ENCODE results near the gene PRR30. TPM values are rescaled to one million over a fixed set of nuclear protein-coding genes. Genes with fewer than 3 reads are reported as not detected.

The PRR30 gene
- total RNA-seq, 1 experiment from 2014 or later = not detected

GRCh38 chr2:27170581-27171337 lies 31.5 kb upstream of the PRR30 start:
- Histone ChIP-seq H3K27me3 (replicated peaks; ENCODE audit: control insufficient read depth, insufficient read depth, low read length) (no peaks in the 10 kb centered on the region), H3K36me3 (ENCODE audit: control insufficient read depth, insufficient read depth, low read length) (no peaks in the 10 kb centered on the region), H3K4me3 (ENCODE audit: low read depth, low read length) (no peak overlapping the region), H3K9me3 (no peaks in the 10 kb centered on the region), H3K4me1 (no peaks in the 10 kb centered on the region)
- Mint-ChIP-seq H3K4me1 (ENCODE audit: low read depth, unreplicated experiment) (no peaks in the 10 kb centered on the region), H3K36me3 (ENCODE audit: insufficient read depth, unreplicated experiment) (no peaks in the 10 kb centered on the region), H3K27ac (ENCODE audit: unreplicated experiment) (no peak overlapping the region), H3K4me3 (ENCODE audit: unreplicated experiment) (no peak overlapping the region), H3K27me3 (ENCODE audit: insufficient read depth, unreplicated experiment) (no peaks in the 10 kb centered on the region), H3K9me3 (ENCODE audit: unreplicated experiment) (no peaks in the 10 kb centered on the region)
- POLR2A ChIA-PET = no interaction called here
- CTCF ChIA-PET = interaction anchor here (0.7 to 1.8 kb wide), 6 partner anchors 17 to 76 kb away, joined by 3 to 9 read pairs (median 4); no protein-coding TSS in a partner anchor
- BruUV-seq (replicated peaks) = no TSS peak
- no peak for TF ChIP-seq CTCF (IDR thresholded peaks at IDR 0.05; ENCODE audit: insufficient read depth in 1 of 2, low read depth in 1 of 2, low read length in 1 of 2, severe bottlenecking in 1 of 2, unreplicated experiment in 1 of 2)
- no peak for DNase-seq
- intact Hi-C loops (cut with micrococcal nuclease; ENCODE audit: unreplicated experiment) = loop anchor here (1.0 kb wide), 1 partner anchor 21 kb away; no protein-coding TSS in a partner anchor

- BruUV-seq (replicated peaks) = no TSS peak
- H3K4me3 Mint-ChIP-seq (ENCODE audit: unreplicated experiment) = no peak overlapping the region
- H3K36me3 Mint-ChIP-seq (ENCODE audit: insufficient read depth, unreplicated experiment) = peaks cover 5% of the 10 kb centered on the region
- Histone ChIP-seq H3K36me3 (ENCODE audit: control insufficient read depth, insufficient read depth, low read length) (no peaks in the 10 kb centered on the region), H3K4me3 (ENCODE audit: low read depth, low read length) (no peak overlapping the region), H3K27me3 (replicated peaks; ENCODE audit: control insufficient read depth, insufficient read depth, low read length) (no peaks in the 10 kb centered on the region), H3K4me1 (peaks cover 13% of the 10 kb centered on the region), H3K9me3 (no peaks in the 10 kb centered on the region)
- H3K4me1 Mint-ChIP-seq (ENCODE audit: low read depth, unreplicated experiment) = peaks cover 13% of the 10 kb centered on the region
- intact Hi-C loops (cut with micrococcal nuclease; ENCODE audit: unreplicated experiment) = no loop called here
- no peaks in the 10 kb centered on the region for H3K27me3 Mint-ChIP-seq (ENCODE audit: insufficient read depth, unreplicated experiment)
- DNase-seq = no peak
- H3K27ac Mint-ChIP-seq (ENCODE audit: unreplicated experiment) = no peak overlapping the region
- POLR2A ChIA-PET = no interaction called here
- no peaks in the 10 kb centered on the region for H3K9me3 Mint-ChIP-seq (ENCODE audit: unreplicated experiment)
- CTCF ChIA-PET = no interaction called here
- no peak for TF ChIP-seq CTCF (IDR thresholded peaks at IDR 0.05; ENCODE audit: insufficient read depth in 1 of 2, low read depth in 1 of 2, low read length in 1 of 2, severe bottlenecking in 1 of 2, unreplicated experiment in 1 of 2)
Observed at GRCh38 chr2:27164960-27165763, 26.0 kb upstream of the PRR30 start.

GRCh38 chr2:27162151-27163121 lies 23.2 kb upstream of the PRR30 start:
- BruUV-seq (replicated peaks) = no TSS peak
- POLR2A ChIA-PET = no interaction called here
- H3K27ac Mint-ChIP-seq (ENCODE audit: unreplicated experiment) = no peak overlapping the region

More at GRCh38 chr2:27162151-27163121, 23.2 kb upstream of the PRR30 start:
- no peak for TF ChIP-seq CTCF (IDR thresholded peaks at IDR 0.05; ENCODE audit: insufficient read depth in 1 of 2, low read depth in 1 of 2, low read length in 1 of 2, severe bottlenecking in 1 of 2, unreplicated experiment in 1 of 2)
- no peak for DNase-seq
- H3K4me3 Mint-ChIP-seq (ENCODE audit: unreplicated experiment) = no peak overlapping the region
- H3K4me3 ChIP-seq (ENCODE audit: low read depth, low read length) = no peak overlapping the region
- no peaks in the 10 kb centered on the region for H3K27me3 ChIP-seq (replicated peaks; ENCODE audit: control insufficient read depth, insufficient read depth, low read length)
- H3K4me1 ChIP-seq = peaks cover 13% of the 10 kb centered on the region
- H3K9me3 Mint-ChIP-seq (ENCODE audit: unreplicated experiment) = no peaks in the 10 kb centered on the region
- intact Hi-C loops (cut with micrococcal nuclease; ENCODE audit: unreplicated experiment) = no loop called here
- H3K36me3 ChIP-seq (ENCODE audit: control insufficient read depth, insufficient read depth, low read length) = no peaks in the 10 kb centered on the region
- no peaks in the 10 kb centered on the region for H3K27me3 Mint-ChIP-seq (ENCODE audit: insufficient read depth, unreplicated experiment)
- peaks cover 5% of the 10 kb centered on the region for H3K36me3 Mint-ChIP-seq (ENCODE audit: insufficient read depth, unreplicated experiment)
- CTCF ChIA-PET = interaction anchor here (1.5 kb wide), 1 partner anchor 29 kb away, joined by 4 read pairs; no protein-coding TSS in a partner anchor
- no peaks in the 10 kb centered on the region for H3K9me3 ChIP-seq
- peaks cover 13% of the 10 kb centered on the region for H3K4me1 Mint-ChIP-seq (ENCODE audit: low read depth, unreplicated experiment)
